Stimulated activated naive CD8-positive, alpha-beta T cell treated with anti-CD3 and anti-CD28 coated beads, Interleukin-15, Interleukin-2, amounts not matched to agents 100 ng/mL and 50 ng/mL, for 24 hours (primary cell): Measurements from ENCODE around the gene ACE.

Experiments used
- H3K27ac Mint-ChIP-seq: one replicate; pipeline ENCODE4 v1.8.0; 2021; ENCODE audit warnings: mild to moderate bottlenecking, mixed read lengths
- H3K27me3 Mint-ChIP-seq: one replicate; pipeline ENCODE4 v1.8.0; 2021; ENCODE audit warnings: mixed read lengths
- H3K36me3 Mint-ChIP-seq: one replicate; pipeline ENCODE4 v1.8.0; 2021; ENCODE audit warnings: low read depth, mixed read lengths
- H3K4me1 Mint-ChIP-seq: one replicate; pipeline ENCODE4 v1.8.0; 2021; ENCODE audit warnings: low read depth, mixed read lengths
- H3K4me3 Mint-ChIP-seq: one replicate; pipeline ENCODE4 v1.8.0; 2021; ENCODE audit warnings: mild to moderate bottlenecking, mixed read lengths
- H3K9me3 Mint-ChIP-seq: one replicate; pipeline ENCODE4 v1.8.0; 2021; ENCODE audit warnings: mixed read lengths

ACE gene

GRCh38 chr17:63503341-63503705, 26.5 kb downstream of the ACE start:
- Mint-ChIP-seq H3K27ac (no peak overlapping the region), H3K9me3 (peaks cover 7% of the 10 kb centered on the region), H3K36me3 (no peaks in the 10 kb centered on the region), H3K4me1 (no peaks in the 10 kb centered on the region), H3K4me3 (no peak overlapping the region), H3K27me3 (peaks cover 33% of the 10 kb centered on the region)

DNA sequence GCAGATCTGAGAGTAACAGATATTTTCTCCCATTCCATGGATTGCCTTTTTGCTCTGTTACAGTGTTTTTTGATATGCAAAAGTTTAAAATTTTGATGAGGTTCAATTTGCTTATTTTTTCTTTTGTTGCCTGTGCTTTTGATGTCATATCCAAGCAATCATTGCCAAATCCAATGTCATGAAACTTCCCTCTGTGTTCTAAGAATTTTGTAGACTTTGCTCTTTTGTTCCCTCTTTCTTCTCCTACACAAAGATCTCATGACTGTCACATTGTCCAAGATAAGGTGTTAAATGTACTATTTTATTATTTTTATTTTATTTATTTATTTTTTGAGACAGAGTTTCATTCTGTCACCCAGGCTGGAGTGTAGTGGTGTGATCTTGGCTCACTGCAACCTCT, 27.4 kb downstream of the ACE start:
- Mint-ChIP-seq H3K36me3 (no peaks in the 10 kb centered on the region), H3K4me1 (no peaks in the 10 kb centered on the region), H3K27ac (no peak overlapping the region), H3K9me3 (peaks cover 7% of the 10 kb centered on the region), H3K4me3 (no peak overlapping the region), H3K27me3 (peaks cover 33% of the 10 kb centered on the region)

DNA sequence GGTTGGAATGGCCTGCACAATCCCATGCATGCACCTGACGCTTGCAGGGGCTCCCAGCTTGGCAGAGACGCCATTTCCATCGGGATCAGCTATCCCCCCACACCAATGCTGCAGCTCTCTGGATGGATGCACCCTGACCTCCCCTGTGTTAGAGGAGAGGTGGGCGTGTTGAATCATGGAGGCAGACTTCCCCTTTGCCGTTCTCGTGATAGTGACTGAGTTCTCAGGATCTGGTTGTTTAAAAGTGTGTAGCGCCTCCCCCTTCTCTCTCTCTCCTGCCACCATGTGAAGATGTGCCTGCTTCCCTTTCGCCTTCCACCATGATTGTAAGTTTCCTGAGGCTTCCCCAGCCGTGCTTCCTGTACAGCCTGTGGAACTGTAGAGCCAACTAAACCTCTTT, 28.5 kb downstream of the ACE start:
- no peak overlapping the region for H3K27ac Mint-ChIP-seq
- H3K36me3 Mint-ChIP-seq: no peaks in the 10 kb centered on the region
- peaks cover 33% of the 10 kb centered on the region for H3K27me3 Mint-ChIP-seq
- peaks cover 7% of the 10 kb centered on the region for H3K9me3 Mint-ChIP-seq
- H3K4me1 Mint-ChIP-seq: no peaks in the 10 kb centered on the region
- no peak overlapping the region for H3K4me3 Mint-ChIP-seq

GRCh38 chr17:63506627-63507026, 29.8 kb downstream of the ACE start:
- no peak overlapping the region for H3K4me3 Mint-ChIP-seq
- no peaks in the 10 kb centered on the region for H3K4me1 Mint-ChIP-seq
- H3K36me3 Mint-ChIP-seq: no peaks in the 10 kb centered on the region
- no peak overlapping the region for H3K27ac Mint-ChIP-seq
- peaks cover 7% of the 10 kb centered on the region for H3K9me3 Mint-ChIP-seq
- peaks cover 31% of the 10 kb centered on the region for H3K27me3 Mint-ChIP-seq

- Mint-ChIP-seq H3K4me3 (no peak overlapping the region), H3K9me3 (no peaks in the 10 kb centered on the region), H3K36me3 (no peaks in the 10 kb centered on the region), H3K27ac (no peak overlapping the region), H3K27me3 (peaks cover 12% of the 10 kb centered on the region), H3K4me1 (no peaks in the 10 kb centered on the region)
Measured at GRCh38 chr17:63511331-63511730, 34.5 kb downstream of the ACE start.

DNA sequence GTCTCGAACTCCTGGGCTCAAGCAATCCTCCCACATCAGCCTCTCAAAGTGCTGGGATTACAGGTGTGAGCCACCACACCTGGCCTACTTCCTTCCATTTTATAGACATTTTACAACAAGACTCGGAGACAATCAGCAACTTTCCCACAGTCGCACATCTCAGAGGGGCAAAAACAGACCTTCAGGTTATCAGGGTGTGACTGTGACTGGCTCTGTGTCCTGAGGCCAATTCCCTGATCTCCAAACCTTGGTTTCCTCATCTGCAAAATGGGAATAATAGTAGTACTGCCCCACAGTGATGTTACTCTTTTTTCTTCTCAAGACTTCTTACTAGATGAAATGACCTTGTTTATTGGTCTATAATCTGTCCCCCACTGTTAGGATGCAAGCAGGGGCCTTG, 35.5 kb downstream of the ACE start:
- peaks cover 9% of the 10 kb centered on the region for H3K4me1 Mint-ChIP-seq
- H3K36me3 Mint-ChIP-seq: no peaks in the 10 kb centered on the region
- H3K9me3 Mint-ChIP-seq: no peaks in the 10 kb centered on the region
- H3K27me3 Mint-ChIP-seq: peaks cover 19% of the 10 kb centered on the region
- H3K27ac Mint-ChIP-seq: no peak overlapping the region
- H3K4me3 Mint-ChIP-seq: no peak overlapping the region

DNA sequence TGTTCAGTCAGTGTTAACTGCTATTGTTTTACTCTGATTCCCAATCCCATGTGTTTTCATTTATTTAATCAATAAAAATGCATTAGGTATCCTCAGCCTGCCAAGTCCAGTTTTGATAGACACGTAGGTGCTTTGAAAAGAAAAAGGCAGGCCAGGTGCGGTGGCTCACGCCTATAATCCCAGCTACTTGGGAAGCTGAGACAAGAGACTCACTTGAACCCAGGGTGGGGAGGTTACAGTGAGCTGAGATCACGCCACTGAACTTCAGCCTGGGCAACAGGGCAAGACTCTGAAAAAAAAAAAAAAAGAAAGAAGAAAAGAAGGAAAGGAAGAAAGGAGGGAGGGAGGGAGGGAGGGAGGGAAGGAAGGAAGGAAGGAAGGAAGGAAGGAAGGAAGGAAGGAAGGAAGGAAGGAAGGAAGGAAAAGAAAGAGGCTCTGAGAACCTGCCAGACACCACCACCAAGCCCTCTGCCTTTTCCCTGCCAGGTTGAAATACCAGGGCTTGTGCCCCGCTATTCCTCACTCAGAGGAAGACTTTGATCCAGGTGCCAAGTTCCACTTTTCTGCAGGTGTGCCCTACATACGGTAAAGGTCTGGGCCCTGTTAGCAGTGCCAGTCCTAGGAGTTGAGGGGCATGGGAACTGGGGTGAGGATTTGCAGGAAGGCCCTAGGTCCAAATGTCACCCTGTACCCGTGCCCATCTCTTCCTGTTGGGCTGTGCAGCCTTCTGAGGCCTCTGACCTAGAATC, 36.2 kb downstream of the ACE start:
- Mint-ChIP-seq H3K27me3 (peaks cover 19% of the 10 kb centered on the region), H3K9me3 (no peaks in the 10 kb centered on the region), H3K4me3 (no peak overlapping the region), H3K4me1 (peaks cover 14% of the 10 kb centered on the region), H3K27ac (no peak overlapping the region), H3K36me3 (no peaks in the 10 kb centered on the region)

- Mint-ChIP-seq H3K4me1 (peaks cover 14% of the 10 kb centered on the region), H3K27ac (no peak overlapping the region), H3K9me3 (no peaks in the 10 kb centered on the region), H3K4me3 (no peak overlapping the region), H3K36me3 (no peaks in the 10 kb centered on the region), H3K27me3 (peaks cover 19% of the 10 kb centered on the region)
Measured at GRCh38 chr17:63514477-63514876, 37.6 kb downstream of the ACE start.

DNA sequence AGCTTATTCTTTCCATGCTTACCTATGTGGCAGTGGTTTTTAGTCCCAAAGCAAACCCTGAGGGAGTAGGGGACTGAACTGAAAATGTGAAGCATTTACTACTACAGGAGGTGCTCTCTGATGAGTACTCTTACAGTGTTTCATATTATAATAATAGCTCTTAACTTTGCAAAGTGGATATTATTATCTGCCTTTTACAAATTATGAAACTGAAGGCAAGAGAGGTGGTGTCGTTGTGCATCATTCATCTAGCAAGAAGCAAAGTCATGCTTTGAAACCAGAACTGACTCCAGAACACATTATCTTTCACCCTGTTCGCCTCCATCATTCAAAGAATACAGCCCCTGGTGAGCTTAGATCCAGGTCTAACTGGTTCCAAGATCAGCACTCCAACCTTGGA, 38.1 kb downstream of the ACE start:
- Mint-ChIP-seq H3K9me3 (no peaks in the 10 kb centered on the region), H3K27ac (no peak overlapping the region), H3K4me1 (peaks cover 14% of the 10 kb centered on the region), H3K4me3 (no peak overlapping the region), H3K27me3 (peaks cover 19% of the 10 kb centered on the region), H3K36me3 (no peaks in the 10 kb centered on the region)

DNA sequence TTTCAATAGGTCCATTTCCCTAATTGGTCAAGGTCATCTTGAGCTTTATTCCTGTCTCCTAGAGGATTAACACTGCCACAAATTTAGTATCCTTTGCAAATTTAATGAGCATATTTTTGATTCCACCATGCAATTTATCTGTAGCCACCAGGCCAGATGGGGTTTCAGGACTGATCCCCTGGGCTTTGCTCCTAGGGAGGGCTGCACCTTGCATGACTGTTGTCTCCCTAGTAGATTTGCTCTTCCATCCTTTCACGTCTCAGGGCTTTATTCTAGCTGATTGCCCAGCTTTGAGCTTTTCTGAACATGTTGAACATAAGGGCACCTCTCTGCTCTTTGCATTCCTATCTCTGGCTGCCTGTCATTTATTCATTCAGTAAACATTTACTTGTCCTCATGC, 38.6 kb downstream of the ACE start:
- peaks cover 20% of the 10 kb centered on the region for H3K27me3 Mint-ChIP-seq
- H3K9me3 Mint-ChIP-seq: no peaks in the 10 kb centered on the region
- no peak overlapping the region for H3K27ac Mint-ChIP-seq
- H3K4me1 Mint-ChIP-seq: peaks cover 14% of the 10 kb centered on the region
- H3K4me3 Mint-ChIP-seq: no peak overlapping the region
- H3K36me3 Mint-ChIP-seq: no peaks in the 10 kb centered on the region

DNA sequence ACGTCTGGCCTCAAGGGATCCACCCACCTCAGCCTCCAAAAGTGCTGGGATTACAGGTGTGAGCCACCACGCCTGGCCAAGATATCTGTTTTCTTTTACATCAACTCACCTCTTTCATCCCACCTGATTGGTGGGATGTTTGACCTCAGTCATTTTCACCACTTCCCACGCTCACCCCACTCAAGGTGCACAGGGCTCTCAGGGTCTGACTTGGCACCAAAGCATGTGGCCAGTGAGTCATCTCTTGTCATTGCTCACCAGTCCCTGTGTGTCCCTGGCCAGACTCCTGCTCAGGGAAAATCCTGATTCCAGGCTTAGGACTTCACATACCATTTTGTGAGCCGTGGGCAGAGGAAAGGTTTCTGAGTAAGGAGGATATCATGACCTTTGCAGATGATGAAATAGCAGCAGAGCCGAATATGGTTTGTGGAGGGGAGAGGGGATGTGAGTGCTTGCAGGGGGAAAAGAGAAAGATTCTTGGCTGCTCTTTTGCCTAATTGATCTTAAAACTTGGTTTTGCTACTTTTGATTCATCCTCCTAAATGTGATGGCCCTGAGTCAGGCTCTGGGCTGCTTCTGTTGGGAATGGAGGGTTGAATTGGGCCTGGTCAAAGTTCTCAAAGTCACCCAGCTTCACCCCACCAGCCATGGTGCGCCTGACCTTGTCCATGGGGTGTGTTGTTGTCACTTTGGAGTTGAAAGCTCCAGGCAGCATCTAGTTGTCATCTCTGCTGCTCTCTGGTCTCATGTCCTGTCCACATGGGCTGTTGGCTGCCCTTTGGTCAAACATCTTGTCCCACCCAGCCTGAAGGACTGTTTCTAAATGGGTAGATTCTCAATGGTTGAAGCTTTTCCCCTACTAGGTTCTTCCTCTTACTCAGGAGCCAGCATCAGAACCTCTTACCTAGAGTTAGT, 40.3 kb downstream of the ACE start:
- H3K4me1 Mint-ChIP-seq: peaks cover 14% of the 10 kb centered on the region
- H3K36me3 Mint-ChIP-seq: no peaks in the 10 kb centered on the region
- H3K9me3 Mint-ChIP-seq: no peaks in the 10 kb centered on the region
- peaks cover 23% of the 10 kb centered on the region for H3K27me3 Mint-ChIP-seq
- no peak overlapping the region for H3K4me3 Mint-ChIP-seq
- H3K27ac Mint-ChIP-seq: peak overlapping the region; percentile 19

GRCh38 chr17:63517825-63518534, 41.1 kb downstream of the ACE start:
- Mint-ChIP-seq H3K36me3 (no peaks in the 10 kb centered on the region), H3K27me3 (peaks cover 23% of the 10 kb centered on the region), H3K27ac (no peak overlapping the region), H3K4me1 (peaks cover 14% of the 10 kb centered on the region), H3K9me3 (no peaks in the 10 kb centered on the region), H3K4me3 (no peak overlapping the region)

DNA sequence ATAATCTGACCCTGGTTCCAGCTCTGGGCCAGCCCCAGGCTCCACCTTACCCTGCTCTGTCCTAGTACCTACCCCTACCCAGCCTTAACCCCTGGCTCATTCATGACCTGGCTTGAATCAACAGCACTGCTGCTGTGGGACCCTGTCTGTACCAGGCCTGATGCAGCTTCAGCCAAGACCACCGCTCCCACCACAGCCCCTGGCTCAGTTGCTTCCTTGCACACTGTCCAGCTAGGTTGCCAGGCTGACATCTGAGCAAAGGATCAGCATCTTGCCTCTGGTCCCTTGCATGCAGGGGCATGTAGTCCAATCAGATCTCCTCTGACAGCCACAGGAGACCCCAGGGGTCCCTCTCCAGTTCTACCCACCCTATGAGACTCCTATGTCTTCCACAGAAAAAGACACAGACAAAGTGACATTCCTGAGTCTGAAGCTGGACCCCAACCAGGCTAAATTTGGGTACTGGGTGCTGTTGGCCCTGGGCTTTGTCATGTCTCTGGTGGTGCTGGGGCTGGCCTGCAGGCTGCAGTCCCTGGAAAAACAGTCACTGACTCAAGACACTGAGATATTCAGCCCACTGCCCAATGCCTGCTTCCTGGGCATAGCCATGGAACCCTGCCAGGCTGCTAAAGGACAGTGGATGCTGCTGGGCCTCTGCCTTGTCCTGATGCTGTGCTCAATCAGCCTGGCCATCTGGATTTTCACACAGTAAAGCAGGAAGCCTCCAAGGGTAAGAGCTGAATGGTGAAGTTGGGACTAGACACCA, 42.4 kb downstream of the ACE start:
- H3K9me3 Mint-ChIP-seq: no peaks in the 10 kb centered on the region
- H3K27me3 Mint-ChIP-seq: peaks cover 27% of the 10 kb centered on the region
- no peak overlapping the region for H3K4me3 Mint-ChIP-seq
- peaks cover 14% of the 10 kb centered on the region for H3K4me1 Mint-ChIP-seq
- H3K27ac Mint-ChIP-seq: no peak overlapping the region
- H3K36me3 Mint-ChIP-seq: no peaks in the 10 kb centered on the region

- Mint-ChIP-seq H3K36me3 (no peaks in the 10 kb centered on the region), H3K27ac (no peak overlapping the region), H3K4me1 (peaks cover 14% of the 10 kb centered on the region), H3K9me3 (no peaks in the 10 kb centered on the region), H3K27me3 (peaks cover 32% of the 10 kb centered on the region), H3K4me3 (no peak overlapping the region)
Measured at GRCh38 chr17:63519972-63520882, 43.4 kb downstream of the ACE start.
